Neutrophil (primary cell): ENCODE measurements around the gene MARF1.

Source experiments
- H3K27ac ChIP-seq: fragments of 200-600 bp; sonication (generic); 2 replicates; pipeline ENCODE4 v1.5.1; 2016; ENCODE audit warnings: mild to moderate bottlenecking, moderate library complexity
- H3K27me3 ChIP-seq: fragments of 200-600 bp; sonication (generic); 2 replicates; pipeline ENCODE4 v1.6.0; 2016; ENCODE audit warnings: mild to moderate bottlenecking
- H3K36me3 ChIP-seq: fragments of 200-600 bp; sonication (generic); 2 replicates; pipeline ENCODE4 v1.5.1; 2017
- H3K4me1 ChIP-seq, 2 experiments: fragments of 200-600 bp in 1 of 2; sonication (generic) in 1 of 2; 1 replicate in 1 of 2; 2 replicates in 1 of 2; pipeline versions ENCODE4 v1.5.1 to v1.6.1; 2013 to 2016; ENCODE audit warnings: low read depth in 1 of 2, low read length in 1 of 2, mild to moderate bottlenecking in 1 of 2, moderate library complexity in 1 of 2; ENCODE audit not compliant: control insufficient read depth in 1 of 2, insufficient read depth in 1 of 2
- H3K4me3 ChIP-seq, 2 experiments: fragments of 200-600 bp in 1 of 2; sonication (generic) in 1 of 2; 1 replicate in 1 of 2; 2 replicates in 1 of 2; pipeline ENCODE4 v1.5.1; 2013 to 2016; ENCODE audit warnings: low read depth in 1 of 2, low read length in 1 of 2, mild to moderate bottlenecking in 1 of 2, moderate library complexity in 1 of 2
- H3K9me3 ChIP-seq: fragments of 200-600 bp; sonication (generic); 2 replicates; pipeline ENCODE4 v1.5.1; 2016
- TF ChIP-seq, protein P1 (sequence below): fragments of 200-600 bp; sonication (generic); IDR thresholded peaks from 2 replicates; pipeline ENCODE4 v1.5.1; 2016; ENCODE audit warnings: antibody characterized with exemption

Gene MARF1

DNA sequence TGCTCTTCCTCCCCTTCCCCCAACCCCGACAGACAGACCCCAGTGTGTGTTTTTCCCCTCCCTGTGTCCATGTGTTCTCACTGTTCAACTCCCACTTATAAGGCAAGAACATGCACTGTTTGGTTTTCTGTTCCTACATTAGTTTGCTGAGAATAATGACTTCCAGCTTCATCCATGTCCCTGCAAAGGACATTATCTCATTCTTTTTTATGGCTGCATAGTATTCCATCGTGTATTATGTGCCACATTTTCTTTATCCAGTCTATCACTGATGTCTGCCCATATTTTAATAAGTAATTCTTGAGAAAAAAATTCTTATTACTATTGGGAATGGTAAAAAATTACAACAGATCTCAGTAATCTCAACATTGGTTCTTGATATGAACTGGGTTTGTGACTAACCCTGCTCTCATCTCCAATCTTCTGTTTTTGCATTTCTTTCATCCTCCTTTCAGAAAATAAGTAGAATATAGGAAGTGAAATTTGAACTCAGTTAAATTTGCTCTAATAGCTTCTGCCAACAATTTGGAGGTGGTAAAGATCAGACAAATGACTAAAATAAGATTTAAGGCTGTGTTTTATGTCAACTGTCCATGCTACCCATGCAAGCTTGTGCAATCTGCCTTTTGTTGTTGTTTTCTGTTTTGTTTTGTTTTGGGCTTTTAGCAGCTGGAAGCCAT is 11.1 kb downstream of the MARF1 start:
- H3K27ac ChIP-seq, result peak overlapping the region; percentile 55
- TF ChIP-seq, protein P1, sequence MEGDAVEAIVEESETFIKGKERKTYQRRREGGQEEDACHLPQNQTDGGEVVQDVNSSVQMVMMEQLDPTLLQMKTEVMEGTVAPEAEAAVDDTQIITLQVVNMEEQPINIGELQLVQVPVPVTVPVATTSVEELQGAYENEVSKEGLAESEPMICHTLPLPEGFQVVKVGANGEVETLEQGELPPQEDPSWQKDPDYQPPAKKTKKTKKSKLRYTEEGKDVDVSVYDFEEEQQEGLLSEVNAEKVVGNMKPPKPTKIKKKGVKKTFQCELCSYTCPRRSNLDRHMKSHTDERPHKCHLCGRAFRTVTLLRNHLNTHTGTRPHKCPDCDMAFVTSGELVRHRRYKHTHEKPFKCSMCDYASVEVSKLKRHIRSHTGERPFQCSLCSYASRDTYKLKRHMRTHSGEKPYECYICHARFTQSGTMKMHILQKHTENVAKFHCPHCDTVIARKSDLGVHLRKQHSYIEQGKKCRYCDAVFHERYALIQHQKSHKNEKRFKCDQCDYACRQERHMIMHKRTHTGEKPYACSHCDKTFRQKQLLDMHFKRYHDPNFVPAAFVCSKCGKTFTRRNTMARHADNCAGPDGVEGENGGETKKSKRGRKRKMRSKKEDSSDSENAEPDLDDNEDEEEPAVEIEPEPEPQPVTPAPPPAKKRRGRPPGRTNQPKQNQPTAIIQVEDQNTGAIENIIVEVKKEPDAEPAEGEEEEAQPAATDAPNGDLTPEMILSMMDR, result no peak
- H3K4me1 ChIP-seq, result peaks cover 13 to 14% of the 10 kb centered on the region in 2 experiments
- no peaks in the 10 kb centered on the region for H3K27me3 ChIP-seq
- peaks cover 89% of the 10 kb centered on the region for H3K36me3 ChIP-seq
- H3K9me3 ChIP-seq, result no peaks in the 10 kb centered on the region
- no peak overlapping the region for H3K4me3 ChIP-seq

DNA sequence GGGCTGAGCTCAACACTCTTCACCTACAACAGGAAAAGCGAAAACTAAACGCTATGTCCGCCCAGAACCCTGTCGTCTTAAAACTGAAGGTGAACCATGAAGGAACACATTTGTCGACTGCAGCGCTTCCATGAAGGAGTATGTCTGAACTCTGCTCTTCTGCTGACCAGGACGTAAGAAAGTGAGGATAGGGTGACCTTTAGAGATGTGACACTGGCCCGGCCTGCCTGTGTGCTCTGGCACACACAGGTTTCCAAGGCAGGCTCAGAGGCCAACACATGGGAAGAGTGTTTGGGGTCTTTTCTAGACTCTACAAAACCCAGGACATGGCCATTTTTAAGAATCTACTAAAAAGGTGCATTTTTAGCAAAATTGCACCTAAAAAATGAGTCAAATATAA is 21.1 kb downstream of the MARF1 start:
- TF ChIP-seq, protein P1, result no peak
- peaks cover 100% of the 10 kb centered on the region for H3K36me3 ChIP-seq
- no peaks in the 10 kb centered on the region for H3K4me1 ChIP-seq
- no peaks in the 10 kb centered on the region for H3K27me3 ChIP-seq
- H3K27ac ChIP-seq, result peak overlapping the region; percentile 32
- H3K4me3 ChIP-seq, result no peak overlapping the region
- no peaks in the 10 kb centered on the region for H3K9me3 ChIP-seq

DNA sequence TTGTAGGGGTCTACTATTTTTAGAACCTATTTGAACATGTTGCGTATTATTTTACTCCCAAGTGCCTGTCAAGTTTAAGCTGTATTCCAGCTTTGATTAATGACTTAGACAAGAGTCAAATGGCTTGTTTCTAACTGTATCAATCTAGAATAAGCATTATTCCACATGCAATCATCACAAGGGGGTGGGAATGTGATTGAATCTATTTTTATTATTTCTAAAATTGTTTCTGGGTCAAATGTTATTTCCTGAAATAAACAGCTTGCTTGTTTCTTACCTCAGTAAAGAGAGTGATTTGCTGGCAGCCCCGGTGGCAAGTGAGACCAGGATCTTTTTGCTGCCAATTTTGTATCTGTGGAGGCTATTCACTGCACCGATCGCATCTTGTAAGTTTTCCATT is 21.5 kb downstream of the MARF1 start:
- Histone ChIP-seq H3K4me1 (no peaks in the 10 kb centered on the region), H3K27me3 (no peaks in the 10 kb centered on the region), H3K36me3 (peaks cover 100% of the 10 kb centered on the region), H3K9me3 (no peaks in the 10 kb centered on the region), H3K4me3 (no peak overlapping the region), H3K27ac (peak overlapping the region; percentile 32)
- TF ChIP-seq, protein P1, result no peak

DNA sequence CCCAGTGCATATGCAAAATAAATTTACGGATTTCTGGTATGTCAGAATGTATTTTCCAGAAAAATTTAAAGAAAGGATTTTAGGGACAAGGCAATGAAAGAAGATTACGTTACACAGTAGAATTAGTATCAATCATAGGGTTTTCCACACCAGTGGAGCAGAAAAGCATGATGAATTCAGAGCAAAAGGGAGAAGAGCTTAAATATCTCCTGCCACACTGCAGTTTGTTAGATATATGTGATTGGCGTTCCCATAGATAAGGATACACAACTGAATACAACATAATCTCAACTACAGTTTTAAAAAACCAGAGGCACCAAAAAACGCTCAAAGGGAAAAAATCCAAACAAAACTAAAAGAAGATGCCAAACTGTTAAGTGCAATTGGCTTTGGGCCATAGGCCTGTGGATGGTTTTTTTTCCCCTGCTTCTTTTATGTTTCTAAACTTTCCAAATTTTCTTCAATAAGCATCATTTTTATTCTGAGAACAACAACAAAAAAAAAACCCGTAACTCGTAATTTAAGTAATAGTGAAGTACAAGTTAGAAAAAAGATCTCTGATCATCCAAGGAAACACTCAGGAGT is 22.3 kb downstream of the MARF1 start:
- TF ChIP-seq, protein P1, result no peak

DNA sequence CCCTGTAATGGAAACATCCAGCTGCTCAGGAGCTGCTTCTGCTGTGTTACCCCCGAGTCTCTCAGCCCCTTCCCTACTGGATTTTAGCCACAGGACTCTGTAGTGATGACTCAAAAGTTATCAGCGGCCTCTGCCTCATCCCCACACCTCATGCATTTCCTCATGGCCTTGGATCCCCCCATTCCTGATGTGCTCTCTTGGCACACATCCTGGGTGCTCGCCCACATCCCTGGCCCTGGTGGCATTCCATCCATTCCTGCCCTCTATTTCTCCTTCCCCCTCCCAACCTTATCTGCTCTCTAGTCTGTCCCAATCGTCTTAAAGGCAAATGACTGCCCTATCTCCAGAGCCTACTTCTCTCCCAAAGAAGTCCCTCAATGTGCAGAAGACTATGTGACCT is 24.6 kb downstream of the MARF1 start:
- TF ChIP-seq, protein P1, result no peak
- H3K27me3 ChIP-seq, result no peaks in the 10 kb centered on the region
- peak overlapping the region; percentile 36 for H3K27ac ChIP-seq
- peaks cover 100% of the 10 kb centered on the region for H3K36me3 ChIP-seq
- no peaks in the 10 kb centered on the region for H3K9me3 ChIP-seq
- H3K4me1 ChIP-seq, result no peaks in the 10 kb centered on the region
- no peak overlapping the region for H3K4me3 ChIP-seq

More for the DNA sequence above, 22.3 kb downstream of the MARF1 start:
- peaks cover 100% of the 10 kb centered on the region for H3K36me3 ChIP-seq
- peak overlapping the region; percentile 32 for H3K27ac ChIP-seq
- H3K27me3 ChIP-seq, result no peaks in the 10 kb centered on the region
- H3K4me1 ChIP-seq, result no peaks in the 10 kb centered on the region
- no peaks in the 10 kb centered on the region for H3K9me3 ChIP-seq
- H3K4me3 ChIP-seq, result no peak overlapping the region
